ENCODE data around the gene GART.

DNA sequence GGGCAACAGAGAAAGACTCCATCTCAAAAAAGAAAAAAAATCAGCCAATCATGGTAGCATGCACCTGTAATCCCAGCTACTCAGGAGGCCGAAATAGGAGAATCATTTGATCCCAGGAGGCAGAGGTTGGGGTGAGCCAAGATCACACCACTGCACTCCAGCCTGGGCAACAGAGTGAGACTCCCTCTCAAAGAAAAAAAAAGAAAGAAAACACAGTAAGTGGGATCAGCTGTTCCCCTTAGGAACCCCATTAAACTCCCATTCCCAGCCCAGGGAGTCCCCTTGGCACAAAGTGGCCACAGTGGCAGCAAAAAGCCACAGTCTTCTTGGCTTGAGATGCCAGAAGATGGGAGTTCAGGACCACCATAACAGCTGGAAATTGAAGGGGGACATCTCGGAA is 71.2 kb downstream of the GART start:
- no peak for TF ChIP-seq EZH2phosphoT487 (IDR thresholded peaks at IDR 0.05; ENCODE audit: insufficient read depth, low read depth)
- TF ChIP-seq EZH2 (IDR thresholded peaks at IDR 0.05; ENCODE audit: insufficient read depth, poor library complexity, severe bottlenecking), result no peak

Data from GM23248 (cell line).